NCI-H460 (cell line): Measurements from ENCODE around the gene CHRD. TPM values are rescaled to one million over a fixed set of nuclear protein-coding genes. Genes with fewer than 3 reads are reported as not detected.

Source experiments
- DNase-seq: peaks from one replicate; pipeline ENCODE4 v3.0.0-alpha.2; 2016; ENCODE audit warnings: low read depth; ENCODE audit errors: extremely low read depth
- total RNA-seq: library from RNA; depleted of rRNA; stranded (reverse); fragments of >200 nt; shearing (Covaris generic); gene quantifications from 2 replicates; pipeline ENCODE4 v1.2.3, GENCODE V29; 2014

CHRD gene
- total RNA-seq, 1 experiment from 2014 or later: 0.07 TPM

DNA sequence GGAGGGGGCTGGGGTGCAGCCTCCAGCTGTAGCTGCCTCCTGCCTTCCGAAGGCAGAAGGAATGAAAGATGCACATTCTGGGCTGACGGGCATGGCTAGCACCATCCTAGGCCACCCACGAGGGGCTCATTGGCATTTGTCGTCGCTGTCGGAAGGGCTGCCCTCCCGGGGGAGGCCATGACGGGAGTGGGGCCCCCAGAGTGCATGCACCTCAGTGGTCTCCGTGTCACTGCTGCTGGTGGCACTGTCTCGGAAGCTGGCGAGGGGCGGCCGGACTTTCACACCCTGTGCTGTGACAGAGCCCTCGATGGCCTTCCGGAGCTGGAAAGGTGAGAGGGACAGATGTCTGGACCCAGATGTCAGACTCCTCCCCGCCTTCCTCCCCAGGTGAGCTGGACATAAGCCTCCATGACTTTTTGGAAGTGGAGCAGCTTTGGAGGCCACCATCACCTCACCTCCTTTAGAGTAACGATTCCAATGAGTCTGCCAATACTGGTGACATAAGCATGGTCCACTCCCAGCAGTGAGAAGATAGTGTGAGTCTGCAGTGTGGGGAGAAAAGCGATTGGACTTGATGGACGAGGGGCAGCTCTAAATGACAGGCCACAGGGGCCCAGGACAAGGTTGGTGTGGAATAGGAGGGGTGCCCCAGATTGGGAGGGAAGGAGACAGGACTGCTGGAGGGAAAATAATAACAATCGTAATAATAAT is 33.2 kb upstream of the CHRD start:
- no peak for DNase-seq

GRCh38 chr3:184347321-184348056 is 32.4 kb upstream of the CHRD start:
- no peak for DNase-seq

- DNase-seq: no peak
Measured at GRCh38 chr3:184348057-184348382, 31.8 kb upstream of the CHRD start.

DNA sequence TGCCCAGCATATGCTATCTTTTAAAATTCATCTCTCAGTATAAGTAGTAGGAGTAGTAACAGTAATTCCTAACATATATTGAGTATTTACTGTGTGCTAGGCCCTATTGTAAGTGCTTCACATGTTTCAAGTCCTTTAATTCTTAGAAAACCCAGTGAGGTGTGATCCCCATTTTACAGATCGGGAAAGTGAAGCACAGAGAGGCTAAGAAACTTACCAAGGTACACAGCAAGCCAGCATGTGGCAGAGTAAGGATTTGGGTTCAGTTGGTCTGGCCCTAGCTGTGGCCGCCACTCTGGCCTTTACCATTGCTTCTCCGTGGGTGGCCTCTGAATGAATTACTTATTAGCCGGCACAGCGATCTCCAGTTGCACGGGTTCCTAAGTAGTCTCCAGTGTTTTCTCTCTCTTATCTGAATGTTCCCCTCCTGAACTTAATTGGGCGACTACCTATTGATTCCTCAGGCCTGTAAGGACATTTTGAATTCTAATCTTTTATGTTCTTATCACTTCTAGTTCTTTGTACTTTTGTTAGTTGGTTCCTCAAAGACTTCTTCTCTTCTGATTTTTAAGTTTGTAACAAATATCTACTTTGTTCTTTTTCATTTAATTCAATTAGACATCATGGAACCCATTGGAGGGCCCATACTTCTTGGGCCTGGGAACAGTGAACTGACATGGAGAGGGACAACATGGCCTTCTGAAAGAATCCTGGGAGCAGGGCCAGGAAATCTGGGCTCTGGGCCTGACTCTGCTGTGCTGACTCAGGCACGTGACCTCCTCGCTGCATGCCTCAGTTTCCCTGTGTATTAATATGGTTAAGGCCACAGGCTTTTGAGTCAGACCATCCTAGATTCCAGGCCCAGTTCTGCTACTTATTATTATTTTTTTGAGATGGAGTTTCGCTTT is 30.0 kb upstream of the CHRD start:
- no peak for DNase-seq

DNA sequence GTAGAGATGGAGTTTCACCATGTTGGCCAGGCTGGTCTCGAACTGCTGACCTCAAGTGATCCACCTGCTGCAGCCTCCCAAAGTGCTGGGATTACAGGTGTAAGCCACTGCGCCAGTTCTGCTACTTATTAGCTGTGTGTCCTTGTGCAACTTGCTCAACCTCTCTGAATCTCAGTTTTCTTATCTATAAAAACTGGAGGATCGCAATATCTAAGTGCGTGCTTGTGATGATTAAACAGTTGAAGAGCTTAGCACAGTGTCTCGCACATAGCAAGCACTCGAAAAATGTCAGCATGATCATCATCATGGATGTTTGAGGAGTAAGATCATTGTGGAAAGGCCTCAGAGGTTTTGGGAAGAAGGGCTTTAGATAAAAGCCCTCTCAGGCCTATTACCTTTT is 29.2 kb upstream of the CHRD start:
- no peak for DNase-seq

DNA sequence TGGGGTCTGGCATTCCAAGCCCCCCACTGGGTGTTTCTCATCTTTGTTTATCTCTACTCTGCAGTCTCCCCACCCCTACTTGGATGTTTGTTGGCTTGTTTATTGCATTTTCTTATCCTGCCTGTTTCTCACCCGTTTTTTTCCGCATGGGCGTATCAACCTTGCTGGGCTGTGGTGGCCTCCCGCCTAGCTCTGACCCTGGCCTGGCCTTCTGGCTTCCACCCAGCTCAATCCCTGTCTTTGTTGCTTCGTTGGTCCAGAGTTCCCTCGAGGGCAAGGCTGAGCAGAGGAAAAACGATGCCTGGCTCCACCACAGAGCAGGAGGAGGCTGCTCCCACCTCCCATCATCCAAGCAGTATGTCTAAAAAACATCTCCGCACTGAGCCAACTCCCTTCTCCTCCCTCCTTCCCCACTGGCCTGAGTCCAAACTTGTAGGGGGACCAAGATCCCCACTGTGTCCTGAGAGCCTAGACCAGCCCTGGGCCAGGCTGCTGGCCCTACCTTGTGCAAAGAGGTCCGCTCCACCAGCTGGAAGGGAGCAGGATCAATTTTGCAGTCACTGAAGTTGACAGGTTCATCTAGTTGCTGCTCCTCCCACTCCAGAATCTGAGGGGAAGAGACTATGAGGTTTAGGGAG is 28.2 kb upstream of the CHRD start:
- DNase-seq: no peak

GRCh38 chr3:184352149-184352785 is 27.6 kb upstream of the CHRD start:
- DNase-seq: no peak

DNA sequence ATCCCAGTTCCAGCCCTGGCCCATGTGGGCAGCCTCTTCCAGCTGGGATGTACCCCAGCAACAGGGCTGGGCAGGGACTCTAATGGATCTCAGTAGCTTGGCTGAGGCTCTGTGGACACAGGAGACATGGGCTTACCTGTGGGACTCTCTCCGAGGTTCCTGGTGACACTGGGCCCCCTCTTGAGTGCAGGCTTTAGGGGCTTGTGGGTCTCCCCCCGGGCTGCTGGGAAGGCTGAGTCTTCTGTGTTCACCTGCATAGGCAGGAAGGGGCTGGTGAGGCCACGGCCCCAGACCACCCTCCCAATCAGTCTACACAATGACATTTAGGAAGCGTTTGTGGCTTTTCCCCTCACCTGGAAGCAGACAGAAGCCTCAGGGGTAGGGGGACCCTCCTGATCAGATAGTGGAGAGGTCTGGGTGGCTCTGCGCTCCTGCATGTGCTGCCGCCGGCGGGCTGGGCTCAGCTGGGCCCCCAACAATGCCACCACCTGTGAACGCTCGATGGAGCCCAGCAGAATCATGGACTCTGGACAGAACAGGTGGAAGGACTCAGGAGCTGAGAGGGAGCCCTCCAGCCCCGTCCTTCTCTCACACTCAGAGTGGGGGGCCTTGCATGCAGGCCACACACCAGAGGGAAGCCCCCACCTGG is 26.8 kb upstream of the CHRD start:
- DNase-seq: no peak

DNA sequence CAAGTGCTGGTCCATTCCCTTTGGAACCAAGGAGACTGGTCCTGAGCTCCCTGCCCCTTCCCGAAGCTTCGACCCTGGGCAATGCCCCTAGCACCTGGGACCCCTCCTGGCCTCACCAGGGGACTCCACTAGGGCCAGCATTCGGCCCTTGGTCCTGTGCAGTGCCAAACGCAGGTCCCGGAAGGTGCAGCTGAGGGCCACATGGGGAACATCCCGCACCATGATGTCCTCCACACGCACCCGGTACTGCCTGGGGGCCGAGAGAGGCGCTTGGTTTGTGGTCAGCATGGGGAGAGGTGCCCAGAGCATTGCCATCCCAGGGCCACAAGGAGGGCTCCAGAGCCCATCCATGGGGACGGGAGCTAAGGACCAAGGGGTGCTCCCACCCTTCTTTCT is 26.3 kb upstream of the CHRD start:
- no peak for DNase-seq

DNA sequence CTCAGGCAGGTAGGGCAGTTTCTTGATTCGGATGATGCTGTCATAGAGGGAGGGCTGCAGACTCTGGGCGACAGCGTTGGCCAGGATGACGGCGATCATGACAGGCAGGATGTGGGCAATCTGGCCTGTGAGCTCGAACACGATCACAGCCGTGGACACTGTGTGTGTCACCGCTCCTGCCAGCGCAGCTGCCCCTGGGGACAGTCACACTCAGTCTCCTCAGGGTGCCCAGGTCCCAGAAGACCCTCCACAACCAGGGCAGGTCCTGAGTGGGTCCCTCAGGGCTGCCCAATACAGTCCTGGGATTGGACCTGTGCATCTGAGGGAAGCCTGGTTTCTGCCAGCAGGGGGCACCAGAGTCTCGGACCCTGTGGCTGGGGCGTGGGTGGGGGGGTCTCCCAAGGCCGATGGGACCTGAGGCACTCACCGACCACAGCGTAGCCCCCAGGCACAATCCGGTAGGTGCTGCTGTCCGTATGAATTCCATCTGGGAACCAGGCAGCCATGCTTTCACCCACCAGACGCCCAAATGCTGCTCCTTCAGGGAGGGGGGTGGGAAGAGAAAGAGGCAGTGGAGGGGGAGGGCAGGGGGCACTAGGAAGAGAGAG is 25.6 kb upstream of the CHRD start:
- no peak for DNase-seq

- DNase-seq: no peak
Measured at GRCh38 chr3:184354754-184355153, 25.1 kb upstream of the CHRD start.

DNA sequence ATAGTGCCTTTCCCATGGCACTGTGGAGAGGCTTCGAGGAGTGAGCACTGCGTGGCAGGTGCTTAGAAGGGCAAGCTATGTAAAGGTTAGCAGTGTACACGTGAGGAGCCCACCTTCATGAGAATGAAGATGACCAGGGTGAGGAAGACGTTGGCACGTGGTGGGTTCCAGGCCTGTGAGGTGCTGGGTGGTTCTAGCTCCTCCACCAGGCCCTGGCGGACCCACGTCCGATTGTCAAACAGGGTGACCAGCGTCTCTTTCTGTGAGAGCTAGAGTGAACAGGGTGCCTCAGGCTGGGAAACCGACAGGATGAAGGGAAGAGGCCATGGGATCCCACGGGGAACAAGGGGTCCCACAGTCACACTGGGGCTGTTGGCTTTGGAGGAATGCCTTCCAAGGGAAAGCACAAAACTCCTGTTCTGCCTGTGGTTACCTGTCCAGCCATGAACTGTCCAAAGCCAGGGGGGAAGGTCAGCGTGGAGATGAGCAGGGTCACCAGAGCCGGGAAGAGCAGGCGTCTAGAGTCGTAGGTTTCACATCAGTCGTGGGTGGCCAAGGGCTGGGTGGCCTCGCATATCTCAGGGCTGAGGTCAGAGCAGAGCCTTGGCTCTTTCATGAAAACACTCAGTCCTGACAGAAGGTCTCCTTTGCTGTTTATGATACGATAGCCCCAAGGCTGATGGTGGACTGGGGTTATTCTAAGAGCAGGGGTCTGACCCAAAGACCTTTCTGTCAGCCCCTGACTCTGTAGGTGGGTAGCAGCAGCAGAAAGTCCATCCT is 24.4 kb upstream of the CHRD start:
- DNase-seq: no peak

DNA sequence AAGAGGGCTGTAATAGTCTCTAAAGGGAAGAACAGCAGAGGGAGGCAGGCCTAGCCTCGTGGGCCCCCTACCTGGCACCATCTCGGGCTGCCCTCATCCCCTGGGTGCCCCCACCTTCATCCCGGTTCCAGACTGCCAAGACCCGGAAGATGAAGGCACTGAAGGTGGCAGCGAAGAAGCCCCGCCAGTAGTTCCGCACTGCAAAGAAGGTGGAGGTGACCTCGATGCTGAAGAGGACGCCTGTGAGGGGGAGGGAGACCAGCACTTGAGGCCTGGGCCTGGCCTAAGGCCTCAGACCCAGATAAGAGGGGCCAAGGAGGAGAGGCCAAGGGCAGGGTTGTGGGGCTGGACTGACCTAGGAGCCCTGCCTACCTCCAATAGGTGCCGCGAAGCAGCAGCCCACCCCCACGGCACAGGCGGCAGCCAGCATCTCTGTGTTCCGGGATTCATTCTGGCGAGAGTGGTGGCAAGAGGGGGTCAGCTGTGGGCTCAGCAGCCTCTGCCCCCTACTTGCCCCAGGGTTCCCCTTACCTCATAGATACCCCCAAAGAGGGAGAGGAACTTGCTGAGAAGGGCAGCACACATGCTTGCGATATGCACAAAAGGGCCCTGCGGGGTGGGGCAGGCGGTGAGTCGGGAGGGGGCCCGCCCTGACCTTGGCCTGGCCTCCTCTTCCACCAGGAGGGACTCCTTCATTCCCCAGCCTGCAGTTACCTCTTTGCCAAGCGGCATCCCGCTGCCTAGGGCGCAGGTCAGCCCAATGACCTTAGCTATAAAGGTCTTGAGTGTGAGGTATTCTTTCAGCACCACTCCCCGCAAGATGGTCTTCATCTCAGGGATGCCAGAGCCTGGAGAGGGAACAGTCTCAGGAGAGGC is 22.4 kb upstream of the CHRD start:
- no peak for DNase-seq

DNA sequence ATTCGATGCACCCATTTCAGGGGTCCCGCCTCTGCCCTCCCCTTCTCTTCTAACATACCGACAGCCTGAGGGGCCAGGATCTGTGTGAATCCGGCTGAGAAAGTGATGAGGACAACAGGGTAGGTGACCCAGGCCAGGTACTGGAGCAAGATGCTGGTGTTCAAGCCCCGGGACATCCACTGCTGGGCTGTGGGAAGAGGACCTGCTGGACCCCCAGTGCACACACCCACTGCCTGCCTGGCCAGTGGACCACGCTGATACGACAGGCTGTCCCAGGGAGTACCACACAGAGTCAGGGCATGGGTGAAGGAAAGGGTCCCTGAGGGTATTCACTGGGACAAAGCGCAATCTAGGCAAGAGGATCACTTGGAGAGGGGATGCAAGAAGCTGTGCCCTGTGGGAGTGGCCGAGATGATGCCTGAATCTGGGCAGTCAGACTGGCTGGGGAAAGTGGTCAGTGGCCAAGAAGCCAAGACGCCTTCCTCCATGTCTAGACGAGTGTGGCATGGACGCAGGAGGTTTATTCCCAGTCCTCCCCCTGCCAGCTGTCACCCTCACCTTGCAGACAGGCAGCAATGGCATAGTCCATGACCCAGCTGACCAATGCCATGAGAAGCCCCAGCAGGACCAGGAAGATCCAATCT is 21.6 kb upstream of the CHRD start:
- DNase-seq: no peak

- DNase-seq: no peak
Measured at GRCh38 chr3:184358921-184359350, 20.9 kb upstream of the CHRD start.

DNA sequence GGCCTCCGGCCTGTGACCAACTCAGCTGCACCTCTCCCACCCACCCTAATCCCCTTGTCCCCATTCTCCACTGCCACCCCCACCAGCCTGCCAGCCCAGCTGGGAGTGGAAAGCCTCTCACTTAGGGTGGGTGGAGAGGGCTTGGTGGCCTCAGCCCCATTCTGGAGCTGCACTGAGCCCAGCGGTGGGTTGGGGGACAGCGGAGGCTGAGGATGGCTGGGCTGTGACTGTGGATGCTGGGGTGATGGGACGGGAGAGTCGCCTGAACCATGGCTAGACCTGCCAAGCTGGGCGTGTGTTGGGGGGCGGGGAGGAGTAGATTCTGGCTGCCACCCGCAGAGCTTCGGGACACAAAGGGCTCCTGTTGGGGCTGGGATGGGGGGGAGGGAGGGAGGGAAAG is 20.2 kb upstream of the CHRD start:
- DNase-seq: no peak
